Spleen (tissue), 11 donors: ENCODE measurements around the gene ZFYVE28. TPM values are rescaled to one million over a fixed set of nuclear protein-coding genes. Genes with fewer than 3 reads are reported as not detected.

ENCODE experiments used
- DNase-seq: peaks from one replicate; pipeline ENCODE4 v3.0.0-alpha.2; 2020
- H3K27ac ChIP-seq, 8 donors: fragments of 200-600 bp; sonication (generic) in 7 of 8; 1 replicate in 4 of 8; 2 replicates in 4 of 8; pipeline versions ENCODE4 v1.5.0 to v1.8.0; 2016 to 2021; ENCODE audit warnings: inconsistent platforms in 4 of 8, mild to moderate bottlenecking in 4 of 8, moderate library complexity in 1 of 8
- H3K27me3 ChIP-seq, 7 donors: fragments of 200-600 bp; sonication (generic) in 6 of 7; replicated peaks in 1 of 7; 1 replicate in 4 of 7; 2 replicates in 3 of 7; pipeline versions ENCODE4 v1.5.0 to v1.8.0; 2016 to 2021; ENCODE audit warnings: inconsistent platforms in 3 of 7, mild to moderate bottlenecking in 1 of 7
- H3K36me3 ChIP-seq, 6 donors: fragments of 200-600 bp; sonication (generic) in 5 of 6; 1 replicate in 4 of 6; 2 replicates in 2 of 6; pipeline versions ENCODE4 v1.5.0 to v1.8.0; 2016 to 2021; ENCODE audit warnings: inconsistent platforms in 2 of 6
- H3K4me1 ChIP-seq, 6 donors: fragments of 200-600 bp; sonication (generic) in 5 of 6; 1 replicate in 3 of 6; 2 replicates in 3 of 6; pipeline versions ENCODE4 v1.5.0 to v1.8.0; 2016 to 2021; ENCODE audit warnings: inconsistent platforms in 3 of 6
- H3K4me3 ChIP-seq, 8 donors: fragments of 200-600 bp; sonication (generic) in 7 of 8; 1 replicate in 4 of 8; 2 replicates in 4 of 8; pipeline versions ENCODE4 v1.5.0 to v1.8.0; 2016 to 2021; ENCODE audit warnings: inconsistent platforms in 4 of 8, mild to moderate bottlenecking in 4 of 8, moderate library complexity in 2 of 8
- H3K9me3 ChIP-seq, 8 donors: fragments of 200-600 bp; sonication (generic) in 7 of 8; 1 replicate in 4 of 8; 2 replicates in 4 of 8; pipeline versions ENCODE4 v1.5.0 to v1.8.0; 2016 to 2021; ENCODE audit warnings: inconsistent platforms in 4 of 8
- POLR2A ChIP-seq, 3 donors: fragments of 450-650 bp; IDR thresholded peaks; one replicate each; pipeline ENCODE4 v1.5.1; 2017; ENCODE audit warnings: antibody characterized with exemption in 3 of 3, mild to moderate bottlenecking in 1 of 3
- POLR2AphosphoS5 ChIP-seq, 3 donors: sonication (generic); formaldehyde crosslinking; IDR thresholded peaks; one replicate each; pipeline ENCODE4 v1.5.1; 2017; ENCODE audit warnings: antibody characterized with exemption in 3 of 3
- WGBS, 5 donors: extraction: QIAGEN DNeasy Blood & Tissue Kit in 3 of 5; methylation state at CpG; one replicate each; pipeline versions ENCODE4 v1.1.5 to v1.1.7; 2013 to 2018; 5-methylcytosine and 5-hydroxymethylcytosine counted together
- intact Hi-C: fragments of 100-400 bp; cut with DNase I; formaldehyde crosslinking; loops from one replicate; pipeline ENCODE4 v1.15.0; 2023; ENCODE audit warnings: low total_unique reads
- polyA plus RNA-seq, 3 donors: library from polyadenylated mRNA; stranded (reverse); fragments of 200-250 nt; gene quantifications; one replicate each; pipeline ENCODE4 v1.2.1, GENCODE V29; 2013
- total RNA-seq, 7 donors: library from RNA; depleted of rRNA in 3 of 7; stranded (reverse); fragments of >200 nt in 3 of 7; fragmentation: NEBNext Ultra II Directional in 4 of 7; extraction: Animal tissue kit (Norgen Biotek cat#: 25700) in 4 of 7; gene quantifications; one replicate each; pipeline versions ENCODE4 v1.1.0 to v1.2.1, GENCODE V29; 2016 to 2021
- TF ChIP-seq, protein P1 (sequence below), 11 experiments: fragments of 200-600 bp in 7 of 11; fragments of 450-650 bp in 4 of 11; sonication (generic) in 4 of 11; IDR thresholded peaks in 8 of 11; conservative IDR thresholded peaks in 3 of 11; 1 replicate in 7 of 11; 2 replicates in 4 of 11; pipeline versions ENCODE4 v1.4.0 to v1.8.0; 2016 to 2021; ENCODE audit warnings: antibody characterized with exemption in 11 of 11, inconsistent platforms in 4 of 11, mild to moderate bottlenecking in 1 of 11
- donor health status: healthy with polysubstance abuse.
- donor health status: DM: no; HTN: no; CAD: no; lungs with moderate emphysema.
- donor health status: DM: no; HTN: no; CAD: no.
- donor health status: Bipolar disorder and iron deficiency.
- donor health status: healthy.
- donor health status: DM: no; HTN: no; CAD: no.
- donor health status: DM: yes; HTN: yes; CAD: no.

The ZFYVE28 gene
- total and polyA plus RNA-seq, 10 donors: 2.7 to 31.3 (median 12.6) TPM

DNA sequence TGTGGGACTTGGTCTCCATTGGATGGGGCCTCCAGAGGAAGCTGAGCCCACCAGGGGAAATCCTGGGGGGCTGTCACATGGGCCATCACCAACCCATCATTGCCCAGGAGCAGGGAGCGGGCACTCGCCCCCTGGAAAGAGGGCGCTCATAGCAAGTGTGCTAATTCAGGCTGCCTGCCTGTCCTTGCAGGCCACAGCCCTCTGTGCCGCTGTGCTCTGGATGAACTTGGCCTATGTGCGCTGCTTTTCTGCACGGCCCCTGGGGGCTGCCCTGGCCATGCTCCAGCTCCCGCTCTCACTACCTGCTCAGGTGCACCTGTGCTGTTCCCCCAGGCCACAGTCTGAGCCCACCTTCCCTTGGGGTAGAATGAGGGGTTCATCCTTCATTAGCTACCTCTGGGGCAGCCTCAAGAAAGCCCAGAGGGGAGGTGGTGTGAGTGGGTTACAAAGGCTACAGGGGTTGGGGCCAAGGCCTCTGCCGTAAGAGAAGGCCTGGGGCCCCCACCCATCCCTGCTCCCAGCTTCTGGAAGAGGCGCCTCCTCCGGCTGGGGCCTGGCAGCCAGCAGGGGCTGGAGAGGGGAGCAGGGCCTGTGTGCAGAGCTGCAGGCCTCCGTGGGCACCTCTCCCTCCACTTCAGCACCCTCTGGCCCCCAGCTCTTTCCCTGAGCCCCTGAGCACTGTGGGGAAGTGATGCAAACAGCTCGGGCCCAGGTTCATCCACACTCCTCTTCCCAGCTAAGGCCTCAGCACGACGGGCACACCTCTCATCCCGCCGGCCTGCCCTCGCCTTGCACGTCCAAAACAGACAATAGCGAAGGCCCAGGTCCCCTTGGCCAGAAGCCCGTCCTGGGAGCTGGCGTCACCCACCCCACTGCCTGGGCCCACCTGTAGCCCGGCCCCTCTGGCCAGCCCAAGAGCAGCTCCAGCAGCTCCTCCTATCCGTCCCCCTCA lies 9.2 kb upstream of the ZFYVE28 start:
- intact Hi-C loops: no loop called here
- WGBS, 5 donors: 82 to 92% (median 88%) methylated on average over 17 to 23 of the region's 23 CpGs
- Histone ChIP-seq H3K27ac (no peak overlapping the region), H3K36me3 (no peaks in the 10 kb centered on the region), H3K4me3 (no peak overlapping the region), H3K4me1 (no peaks in the 10 kb centered on the region), H3K9me3 (no peaks in the 10 kb centered on the region), H3K27me3 (peaks cover 0 to 41% (median 0%) of the 10 kb centered on the region in 7 donors)
- no peak for DNase-seq
- TF ChIP-seq, protein P1, sequence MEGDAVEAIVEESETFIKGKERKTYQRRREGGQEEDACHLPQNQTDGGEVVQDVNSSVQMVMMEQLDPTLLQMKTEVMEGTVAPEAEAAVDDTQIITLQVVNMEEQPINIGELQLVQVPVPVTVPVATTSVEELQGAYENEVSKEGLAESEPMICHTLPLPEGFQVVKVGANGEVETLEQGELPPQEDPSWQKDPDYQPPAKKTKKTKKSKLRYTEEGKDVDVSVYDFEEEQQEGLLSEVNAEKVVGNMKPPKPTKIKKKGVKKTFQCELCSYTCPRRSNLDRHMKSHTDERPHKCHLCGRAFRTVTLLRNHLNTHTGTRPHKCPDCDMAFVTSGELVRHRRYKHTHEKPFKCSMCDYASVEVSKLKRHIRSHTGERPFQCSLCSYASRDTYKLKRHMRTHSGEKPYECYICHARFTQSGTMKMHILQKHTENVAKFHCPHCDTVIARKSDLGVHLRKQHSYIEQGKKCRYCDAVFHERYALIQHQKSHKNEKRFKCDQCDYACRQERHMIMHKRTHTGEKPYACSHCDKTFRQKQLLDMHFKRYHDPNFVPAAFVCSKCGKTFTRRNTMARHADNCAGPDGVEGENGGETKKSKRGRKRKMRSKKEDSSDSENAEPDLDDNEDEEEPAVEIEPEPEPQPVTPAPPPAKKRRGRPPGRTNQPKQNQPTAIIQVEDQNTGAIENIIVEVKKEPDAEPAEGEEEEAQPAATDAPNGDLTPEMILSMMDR (IDR thresholded peaks at IDR 0.05 in 8 of 11, conservative IDR thresholded peaks at IDR 0.05 in 3 of 11): no peak
- TF ChIP-seq POLR2A (IDR thresholded peaks at IDR 0.05) (no peak), POLR2AphosphoS5 (IDR thresholded peaks at IDR 0.05) (no peak)

DNA sequence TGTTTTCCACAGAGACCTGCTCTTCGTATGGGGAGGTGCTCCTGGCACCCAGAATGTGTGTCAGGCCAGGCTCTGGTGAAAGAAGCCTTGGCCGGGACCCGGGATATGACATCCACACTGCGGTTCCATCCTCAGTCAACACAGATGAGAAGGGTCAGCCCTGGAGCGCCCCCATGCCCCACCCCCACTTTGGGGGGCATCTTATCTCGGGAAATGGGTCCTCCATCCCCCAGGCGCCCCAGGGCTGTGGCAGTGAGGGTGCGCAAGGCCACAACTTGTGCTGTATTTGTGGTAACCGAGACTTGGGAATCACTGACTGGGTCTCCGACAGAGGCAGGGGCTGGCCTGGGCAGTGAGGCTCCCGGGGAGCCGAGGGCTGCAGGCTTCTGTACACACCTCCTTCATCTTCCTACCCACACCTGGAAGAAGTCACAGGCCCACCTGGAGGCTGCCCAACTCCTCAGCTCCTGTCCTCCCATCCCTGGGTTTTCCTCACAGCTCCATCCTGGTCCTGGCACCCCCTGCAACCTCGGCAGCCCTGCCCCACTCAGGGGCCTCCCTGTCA lies 8.3 kb upstream of the ZFYVE28 start:
- Histone ChIP-seq H3K4me1 (no peaks in the 10 kb centered on the region), H3K27me3 (peaks cover 0 to 50% (median 0%) of the 10 kb centered on the region in 7 donors), H3K27ac (no peak overlapping the region), H3K4me3 (no peak overlapping the region), H3K9me3 (no peaks in the 10 kb centered on the region), H3K36me3 (no peaks in the 10 kb centered on the region)
- WGBS, 5 donors: 83 to 90% (median 85%) methylated on average over 10 to 13 of the region's 13 CpGs
- TF ChIP-seq POLR2AphosphoS5 (IDR thresholded peaks at IDR 0.05) (no peak), POLR2A (IDR thresholded peaks at IDR 0.05) (no peak)
- TF ChIP-seq, protein P1 (IDR thresholded peaks at IDR 0.05 in 8 of 11, conservative IDR thresholded peaks at IDR 0.05 in 3 of 11): no peak
- DNase-seq: no peak
- intact Hi-C loops: no loop called here

DNA sequence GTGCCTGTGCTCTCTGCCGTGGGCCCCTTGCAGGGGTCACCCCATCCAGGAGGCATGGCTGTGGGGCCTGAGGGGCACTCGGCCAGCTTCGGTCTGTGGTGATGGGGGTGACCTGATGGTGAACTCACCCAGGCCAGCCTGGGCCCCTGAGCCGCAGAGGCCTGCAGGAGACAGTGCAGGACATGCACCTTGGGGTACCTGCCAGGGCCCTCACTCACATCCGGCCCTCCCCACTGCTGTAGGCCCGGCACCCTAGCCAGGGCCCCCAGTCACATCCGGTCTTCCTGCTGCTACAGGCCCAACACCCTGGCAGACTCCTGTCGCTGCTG lies 7.6 kb upstream of the ZFYVE28 start:
- WGBS, 5 donors: 75 to 91% (median 81%) methylated on average over 4 to 8 of the region's 8 CpGs
- DNase-seq: no peak
- H3K27me3 ChIP-seq: peaks cover 0 to 57% (median 0%) of the 10 kb centered on the region in 7 donors
- no peak overlapping the region for H3K27ac ChIP-seq
- TF ChIP-seq POLR2A (IDR thresholded peaks at IDR 0.05) (no peak), POLR2AphosphoS5 (IDR thresholded peaks at IDR 0.05) (no peak)
- TF ChIP-seq, protein P1 (IDR thresholded peaks at IDR 0.05 in 8 of 11, conservative IDR thresholded peaks at IDR 0.05 in 3 of 11): no peak
- H3K9me3 ChIP-seq: no peaks in the 10 kb centered on the region
- H3K4me1 ChIP-seq: no peaks in the 10 kb centered on the region
- intact Hi-C loops: no loop called here
- no peaks in the 10 kb centered on the region for H3K36me3 ChIP-seq
- no peak overlapping the region for H3K4me3 ChIP-seq
